ENCODE results near the gene ADARB2.

ADARB2 gene

DNA sequence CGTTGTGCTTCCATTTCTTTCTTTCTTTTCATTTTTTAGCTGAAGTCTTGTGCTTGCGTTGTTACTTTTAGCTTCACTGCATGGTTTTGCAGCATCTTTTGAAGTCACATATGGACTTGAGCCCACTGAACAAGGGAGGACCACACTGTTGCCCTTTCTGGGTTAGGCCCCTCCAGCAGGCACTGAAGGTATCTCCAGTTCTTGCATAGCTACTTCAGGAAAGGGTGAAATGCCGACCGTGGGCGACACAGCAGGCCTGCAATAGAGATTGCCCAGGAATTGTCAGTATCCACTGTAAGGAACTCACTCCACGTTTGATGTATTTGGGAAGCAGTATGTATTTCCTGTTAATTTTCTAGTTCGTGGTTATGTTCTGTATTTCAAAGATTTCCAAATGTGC is 596.1 kb downstream of the ADARB2 start:
- DNase-seq (ENCODE audit: low read depth in 3 of 3): no peak

DNA sequence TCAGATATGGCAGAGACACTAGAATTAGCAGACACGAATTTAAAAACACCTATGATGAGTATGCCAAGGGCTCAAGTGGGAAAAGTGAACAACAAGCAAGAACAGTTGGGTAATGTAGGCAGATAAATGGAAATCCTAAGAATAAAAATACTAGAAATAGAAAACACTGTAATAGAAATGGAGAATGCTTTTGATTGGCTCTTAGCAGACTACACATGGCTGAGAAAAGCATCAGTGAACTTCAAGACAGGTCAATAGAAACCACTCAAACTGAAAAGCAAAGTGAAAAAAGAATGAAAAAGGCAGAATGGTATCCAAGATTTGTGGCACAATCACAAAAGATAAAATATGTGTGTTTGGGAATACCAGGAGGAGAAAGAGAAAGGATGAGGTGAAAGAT is 598.8 kb downstream of the ADARB2 start:
- no peak for DNase-seq (ENCODE audit: low read depth in 3 of 3)

DNA sequence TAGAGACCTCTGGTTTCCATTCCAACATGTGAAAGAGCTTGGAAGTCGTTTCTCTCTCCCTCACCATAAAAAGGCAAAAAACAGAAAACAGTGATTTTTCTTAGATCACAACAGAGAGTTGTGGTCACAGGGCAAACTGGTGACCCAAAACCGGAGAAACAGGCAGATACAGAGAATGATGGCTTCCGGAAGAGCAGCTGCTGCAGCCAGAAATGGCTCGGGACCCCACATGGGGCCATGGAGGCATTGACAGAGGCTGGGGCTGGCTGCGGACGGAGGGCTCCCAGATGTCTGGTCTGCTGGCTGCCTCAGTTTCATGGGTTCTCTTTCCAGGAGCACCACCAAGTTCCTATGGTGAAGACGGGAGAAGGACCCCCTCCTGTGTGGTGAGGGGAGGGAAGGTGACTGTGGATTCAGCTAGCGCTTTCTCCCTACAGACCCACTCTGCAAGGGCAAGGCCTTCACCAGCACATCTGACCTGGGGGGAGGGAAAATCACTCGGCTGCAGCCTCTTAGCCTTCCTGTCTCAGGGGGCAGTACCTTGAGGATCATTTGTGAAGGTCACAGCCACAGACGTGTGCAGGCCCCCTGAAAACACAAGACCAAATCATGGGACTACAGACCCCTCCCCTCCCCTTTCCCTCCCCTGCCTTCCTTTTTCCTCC is 599.7 kb downstream of the ADARB2 start:
- DNase-seq (ENCODE audit: low read depth in 3 of 3): no peak

DNA sequence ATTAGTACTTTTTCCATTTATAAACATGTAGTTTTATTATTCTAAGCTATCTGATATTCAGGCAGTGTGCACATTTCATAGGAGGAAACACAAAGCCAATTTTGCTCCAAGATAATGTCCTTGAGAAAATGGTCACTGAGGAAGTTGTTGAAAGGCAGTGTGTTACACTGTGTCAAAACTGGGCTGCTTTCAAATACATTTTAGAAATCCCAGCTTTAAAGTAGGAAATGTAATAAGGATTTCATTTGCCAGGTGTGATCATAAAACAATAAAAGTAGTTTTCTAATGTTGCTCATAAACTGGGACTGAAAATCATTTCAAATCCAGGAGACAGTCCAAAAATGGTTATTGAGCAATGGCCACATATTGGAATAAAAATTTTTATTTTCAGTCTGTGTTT is 601.1 kb downstream of the ADARB2 start:
- no peak for DNase-seq (ENCODE audit: low read depth in 3 of 3)

DNA sequence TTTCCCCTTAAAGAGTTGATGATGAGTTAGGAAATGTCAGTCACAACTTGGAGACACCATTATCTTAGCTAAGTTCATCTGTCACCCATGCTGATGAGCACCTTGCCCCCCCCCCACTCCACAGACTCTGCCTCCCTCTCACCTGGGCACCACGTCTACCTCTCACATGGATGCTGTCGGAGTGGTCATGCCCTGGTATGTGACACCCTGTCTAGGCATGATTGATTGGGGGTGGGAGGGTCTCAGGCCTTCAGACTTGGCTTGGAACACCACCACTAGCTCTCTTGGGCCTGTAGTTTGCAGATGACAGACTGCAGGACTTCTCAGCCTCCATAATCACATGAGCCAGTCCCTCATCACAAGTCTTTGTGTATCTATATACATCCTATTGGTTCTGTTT is 603.2 kb downstream of the ADARB2 start:
- no peak for DNase-seq (ENCODE audit: low read depth in 3 of 3)

DNA sequence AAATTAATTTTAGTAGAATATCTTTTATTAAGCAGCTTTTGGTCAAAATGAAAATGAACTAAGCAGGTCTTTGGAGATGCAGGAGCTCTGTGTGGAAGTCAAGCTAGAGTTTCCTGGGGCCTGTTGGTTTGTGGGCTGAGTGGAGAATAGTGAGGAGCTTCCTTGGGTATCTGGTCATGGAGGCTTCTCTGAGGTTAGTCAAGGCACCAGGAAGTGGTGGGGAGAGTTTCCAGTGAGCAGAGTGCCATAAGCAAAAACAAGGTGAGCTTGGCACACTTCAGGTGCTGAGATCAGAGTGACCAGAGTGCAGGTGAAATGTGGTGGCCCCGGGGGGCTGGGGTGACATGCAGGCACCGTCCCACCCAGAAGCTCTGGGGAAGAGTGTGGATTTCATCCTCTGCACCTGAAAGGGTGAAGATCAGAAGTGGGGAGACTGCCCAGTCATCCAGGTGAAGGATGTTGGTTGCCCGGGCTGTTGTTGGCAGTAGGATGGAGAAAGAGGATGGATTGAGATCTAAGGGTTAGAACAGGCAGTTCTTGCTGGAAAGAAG is 603.8 kb downstream of the ADARB2 start:
- DNase-seq (ENCODE audit: low read depth in 3 of 3): no peak

DNA sequence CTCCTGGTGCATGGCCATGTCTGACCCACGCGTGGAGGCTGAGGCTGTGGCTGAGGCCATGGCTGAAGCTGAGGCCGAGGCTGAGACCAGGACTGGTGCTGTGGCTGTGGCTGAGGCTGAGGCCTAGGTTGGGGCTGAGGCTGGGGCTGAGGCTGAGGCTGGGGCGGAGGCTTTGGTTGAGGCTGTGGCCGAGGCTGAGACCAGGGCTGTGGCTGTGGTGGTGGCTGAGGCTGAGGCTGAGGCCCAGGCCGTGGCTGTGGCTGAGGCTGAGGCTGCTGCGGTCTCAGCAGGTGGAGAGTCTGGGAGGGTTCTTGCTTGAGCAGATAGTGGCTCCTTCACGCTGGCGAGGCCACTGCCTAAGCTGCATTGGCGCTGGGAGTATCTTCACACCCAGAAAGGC is 604.7 kb downstream of the ADARB2 start:
- DNase-seq (ENCODE audit: low read depth in 3 of 3): no peak

DNA sequence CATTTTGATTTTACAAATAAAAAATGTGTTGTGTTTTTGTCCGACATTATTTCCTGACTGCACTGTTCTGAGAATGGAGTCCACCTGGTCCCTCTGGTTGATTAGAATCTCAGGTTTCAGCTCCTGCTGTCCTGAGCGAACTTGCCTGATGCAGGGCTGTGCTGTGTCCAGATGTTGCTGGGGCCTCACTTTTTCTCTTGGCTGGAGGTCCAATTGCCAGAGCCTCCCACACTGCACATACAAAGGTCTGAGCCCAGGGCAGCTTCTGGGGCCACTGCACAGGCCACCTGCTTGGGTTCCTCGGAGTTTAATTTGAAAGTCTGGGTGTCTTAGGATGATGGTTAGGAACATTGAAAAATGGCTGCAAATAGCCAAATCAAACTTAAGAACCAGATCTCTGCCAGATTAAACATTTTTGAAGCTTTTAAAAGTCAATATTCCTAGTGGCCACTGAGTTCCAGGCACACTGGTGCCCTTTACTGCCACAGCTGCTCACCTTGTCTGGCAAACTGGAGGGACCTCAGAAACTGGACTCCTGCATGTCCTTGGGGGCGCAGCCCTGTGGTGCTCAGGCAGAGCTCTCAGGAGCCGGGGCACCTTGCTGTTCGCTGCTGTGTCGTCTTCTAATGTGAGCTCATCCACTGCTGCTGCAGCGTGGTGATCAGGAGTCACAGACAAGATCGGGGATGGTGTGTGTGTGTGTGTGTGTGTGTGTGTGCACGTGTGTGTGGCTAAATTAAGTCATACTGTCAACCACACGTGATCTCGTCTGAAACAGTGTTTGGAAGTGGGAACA is 606.1 kb downstream of the ADARB2 start:
- no peak for DNase-seq (ENCODE audit: low read depth in 3 of 3)

DNA sequence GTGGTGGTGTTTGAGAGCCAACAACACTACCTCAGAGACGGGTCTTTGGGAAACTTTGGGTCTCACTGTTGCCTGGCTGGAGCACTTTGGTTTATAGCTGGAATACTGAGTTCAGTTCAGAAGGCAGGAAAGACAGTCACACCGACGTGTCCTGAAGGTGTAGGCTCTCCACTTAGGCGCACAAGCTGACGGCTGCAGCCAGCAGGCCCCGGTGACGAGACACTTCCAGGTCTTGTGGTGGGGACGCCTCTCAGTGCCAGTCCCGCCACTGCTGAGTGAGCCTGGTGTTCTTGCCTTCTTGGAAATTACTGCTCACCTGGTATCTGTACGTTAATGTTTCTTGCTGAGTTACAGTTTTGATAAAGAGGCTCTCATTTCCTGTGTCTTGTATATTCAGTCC is 607.1 kb downstream of the ADARB2 start:
- DNase-seq (ENCODE audit: low read depth in 3 of 3): no peak

DNA sequence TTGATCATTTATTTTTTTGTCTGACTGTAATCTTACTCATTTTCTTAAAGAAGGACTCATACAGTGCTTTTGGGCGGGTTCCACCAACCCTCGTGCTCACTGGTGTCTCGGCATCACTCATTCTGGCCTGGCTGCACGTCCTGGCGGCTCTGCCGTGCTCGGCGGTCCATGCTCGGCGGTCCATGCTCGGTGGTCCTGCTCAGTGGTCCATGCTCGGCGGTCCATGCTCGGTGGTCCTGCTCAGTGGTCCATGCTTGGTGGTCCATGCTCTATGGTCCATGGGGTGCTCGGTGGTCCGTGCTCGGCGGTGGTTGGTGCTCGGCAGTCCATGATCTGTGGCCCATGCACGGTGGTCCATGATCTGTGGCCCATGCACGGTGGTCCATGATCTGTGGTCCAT is 608.7 kb downstream of the ADARB2 start:
- no peak for DNase-seq (ENCODE audit: low read depth in 3 of 3)

DNA sequence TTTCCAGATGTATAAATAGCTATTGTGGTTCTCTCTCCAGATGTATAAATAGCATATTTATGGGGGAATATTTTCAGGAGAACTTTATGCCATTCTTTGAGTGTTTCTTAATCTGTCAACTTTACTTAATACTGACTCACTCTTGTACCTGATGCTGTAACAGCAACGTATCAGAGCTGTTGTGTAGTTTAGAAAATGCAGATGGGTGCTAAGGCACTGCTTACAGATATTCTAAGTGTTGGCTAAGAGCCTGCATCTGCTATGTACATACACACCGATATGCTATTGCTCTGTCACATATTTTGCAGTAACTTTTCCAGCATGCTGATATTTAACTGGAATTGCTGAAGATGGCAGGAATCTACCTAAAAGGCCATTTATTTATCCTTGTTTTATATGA is 609.2 kb downstream of the ADARB2 start:
- DNase-seq (ENCODE audit: low read depth in 3 of 3): no peak

DNA sequence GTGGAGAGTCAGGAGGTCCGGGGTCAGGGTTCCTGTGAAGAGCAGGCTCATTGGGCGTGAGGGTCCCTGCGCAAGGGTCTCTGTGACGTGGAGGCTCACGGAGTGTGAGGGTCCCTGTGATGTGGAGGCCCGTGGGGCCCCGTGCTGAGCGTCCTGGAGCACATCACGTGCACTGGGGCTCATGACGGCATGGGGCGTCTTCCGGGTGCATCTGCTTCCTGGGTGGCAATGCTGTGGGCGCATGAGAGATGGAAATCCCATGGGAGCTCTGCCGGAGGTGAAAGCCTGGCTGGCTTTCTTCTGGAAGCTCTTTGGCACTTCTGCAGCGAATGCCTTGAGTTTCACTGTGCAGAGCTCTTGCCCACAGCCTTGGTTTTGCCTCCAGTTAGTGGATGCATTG is 609.7 kb downstream of the ADARB2 start:
- no peak for DNase-seq (ENCODE audit: low read depth in 3 of 3)
